WTC11 (cell line): ENCODE data around the gene RARB. TPM values are rescaled to one million over a fixed set of nuclear protein-coding genes. Genes with fewer than 3 reads are reported as not detected.

ENCODE experiments used
- ATAC-seq: fragments of 200-7000 bp; cut with Tn5 transposase; 2 replicates; pipeline ENCODE4 v1.10.0; 2021; ENCODE audit warnings: mild to moderate bottlenecking, moderate library complexity
- CTCF ChIA-PET: fragments of 300-600 bp; sonication (Branson Sonifier 250); formaldehyde crosslinking; loops from one replicate; lab custom pipeline; 2021; ENCODE audit warnings: antibody characterized with exemption; lab: Charles Lee
- POLR2A ChIA-PET: fragments of 350-600 bp; sonication (Branson Sonifier 250); formaldehyde crosslinking; loops from one replicate; lab custom pipeline; 2021; ENCODE audit warnings: antibody characterized with exemption; lab: Charles Lee
- DNase-seq: peaks from one replicate; pipeline ENCODE4 v3.0.0; 2021; ENCODE audit warnings: low spot score
- H3K27ac Mint-ChIP-seq: 2 replicates; pipeline ENCODE4 v1.8.0; 2021; ENCODE audit warnings: mixed read lengths
- H3K27me3 Mint-ChIP-seq: 2 replicates; pipeline ENCODE4 v1.8.0; 2021; ENCODE audit warnings: low read depth, mild to moderate bottlenecking, moderate library complexity, mixed read lengths
- H3K36me3 Mint-ChIP-seq: 2 replicates; pipeline ENCODE4 v1.8.0; 2021; ENCODE audit warnings: mixed read lengths
- H3K4me1 Mint-ChIP-seq: 2 replicates; pipeline ENCODE4 v1.8.0; 2022; ENCODE audit warnings: mixed read lengths
- H3K4me3 Mint-ChIP-seq: 2 replicates; pipeline ENCODE4 v1.8.0; 2021; ENCODE audit warnings: mild to moderate bottlenecking, moderate library complexity, mixed read lengths
- H3K9me3 Mint-ChIP-seq: 2 replicates; pipeline ENCODE4 v1.8.0; 2021; ENCODE audit warnings: mixed read lengths
- CBFB ChIP-seq: sonication (generic); formaldehyde crosslinking; IDR thresholded peaks from 2 replicates; pipeline ENCODE4 v1.8.1; 2022; ENCODE audit warnings: mild to moderate bottlenecking, low read depth, missing genetic modification reagents
- E2F1 ChIP-seq: sonication (generic); formaldehyde crosslinking; IDR thresholded peaks from 2 replicates; pipeline ENCODE4 v1.8.0; 2022; ENCODE audit warnings: mild to moderate bottlenecking, missing genetic modification reagents
- E2F4 ChIP-seq: sonication (generic); formaldehyde crosslinking; IDR thresholded peaks from 2 replicates; pipeline ENCODE4 v1.8.1; 2022; ENCODE audit warnings: low read depth, mild to moderate bottlenecking, moderate library complexity, missing genetic modification reagents, borderline replicate concordance
- EMX1 ChIP-seq: fragments of 250-450 bp; sonication (Bioruptor Pico); IDR thresholded peaks from 2 replicates; pipeline ENCODE4 v1.8.0; 2021; ENCODE audit warnings: mild to moderate bottlenecking
- FOXJ3 ChIP-seq: sonication (generic); formaldehyde crosslinking; IDR thresholded peaks from 2 replicates; pipeline ENCODE4 v1.9.0; 2021; ENCODE audit warnings: missing genetic modification reagents, mild to moderate bottlenecking, borderline replicate concordance
- FOXP1 ChIP-seq: sonication (generic); formaldehyde crosslinking; IDR thresholded peaks from 2 replicates; pipeline ENCODE4 v1.8.0; 2022; ENCODE audit warnings: missing genetic modification reagents, mild to moderate bottlenecking, moderate library complexity, borderline replicate concordance
- FOXP4 ChIP-seq: sonication (generic); formaldehyde crosslinking; IDR thresholded peaks from 2 replicates; pipeline ENCODE4 v1.8.0; 2022; ENCODE audit warnings: mild to moderate bottlenecking, missing genetic modification reagents
- JAZF1 ChIP-seq: fragments of 250-450 bp; sonication (Bioruptor Pico); IDR thresholded peaks from 2 replicates; pipeline ENCODE4 v1.9.0; 2021; ENCODE audit warnings: moderate library complexity, mild to moderate bottlenecking, inconsistent platforms
- KAT7 ChIP-seq: sonication (generic); formaldehyde crosslinking; IDR thresholded peaks from 2 replicates; pipeline ENCODE4 v1.8.1; 2023; ENCODE audit warnings: missing genetic modification reagents, mild to moderate bottlenecking, borderline replicate concordance
- MAX ChIP-seq: sonication (generic); formaldehyde crosslinking; IDR thresholded peaks from 2 replicates; pipeline ENCODE4 v1.8.0; 2022; ENCODE audit warnings: mild to moderate bottlenecking, missing genetic modification reagents
- NR1H2 ChIP-seq: sonication (generic); formaldehyde crosslinking; IDR thresholded peaks from 2 replicates; pipeline ENCODE4 v1.9.0; 2021; ENCODE audit warnings: mild to moderate bottlenecking, moderate library complexity, missing genetic modification reagents
- TEAD1 ChIP-seq: sonication (generic); formaldehyde crosslinking; IDR thresholded peaks from 2 replicates; pipeline ENCODE4 v1.8.0; 2022; ENCODE audit warnings: mild to moderate bottlenecking, missing genetic modification reagents
- ZMAT4 ChIP-seq: fragments of 250-450 bp; sonication (Bioruptor Pico); IDR thresholded peaks from 2 replicates; pipeline ENCODE4 v1.9.0; 2021; ENCODE audit warnings: mild to moderate bottlenecking
- ZNF121 ChIP-seq: sonication (generic); formaldehyde crosslinking; IDR thresholded peaks from 2 replicates; pipeline ENCODE4 v1.8.0; 2023; ENCODE audit warnings: missing genetic modification reagents
- ZNF671 ChIP-seq: fragments of 250-450 bp; sonication (Bioruptor Pico); IDR thresholded peaks from 2 replicates; pipeline ENCODE4 v1.8.0; 2021; ENCODE audit warnings: mild to moderate bottlenecking
- total RNA-seq: library from RNA; stranded (reverse); gene quantifications from 3 replicates; pipeline ENCODE4 v1.2.3, GENCODE V29; 2021
- TF ChIP-seq, protein P1 (sequence below): fragments of 250-450 bp; sonication (Bioruptor Pico); IDR thresholded peaks from 2 replicates; pipeline ENCODE4 v1.9.0; 2021; ENCODE audit warnings: mild to moderate bottlenecking
- TF ChIP-seq, protein P2 (sequence below): sonication (generic); formaldehyde crosslinking; IDR thresholded peaks from 2 replicates; pipeline ENCODE4 v1.8.0; 2023; ENCODE audit warnings: mild to moderate bottlenecking, missing genetic modification reagents
- TF ChIP-seq, protein P3 (sequence below): fragments of 250-450 bp; sonication (Bioruptor Pico); IDR thresholded peaks from 2 replicates; pipeline ENCODE4 v1.9.0; 2021; ENCODE audit warnings: moderate library complexity, mild to moderate bottlenecking, inconsistent platforms, borderline replicate concordance

Gene RARB
- total RNA-seq, 1 experiment from 2014 or later = not detected

DNA sequence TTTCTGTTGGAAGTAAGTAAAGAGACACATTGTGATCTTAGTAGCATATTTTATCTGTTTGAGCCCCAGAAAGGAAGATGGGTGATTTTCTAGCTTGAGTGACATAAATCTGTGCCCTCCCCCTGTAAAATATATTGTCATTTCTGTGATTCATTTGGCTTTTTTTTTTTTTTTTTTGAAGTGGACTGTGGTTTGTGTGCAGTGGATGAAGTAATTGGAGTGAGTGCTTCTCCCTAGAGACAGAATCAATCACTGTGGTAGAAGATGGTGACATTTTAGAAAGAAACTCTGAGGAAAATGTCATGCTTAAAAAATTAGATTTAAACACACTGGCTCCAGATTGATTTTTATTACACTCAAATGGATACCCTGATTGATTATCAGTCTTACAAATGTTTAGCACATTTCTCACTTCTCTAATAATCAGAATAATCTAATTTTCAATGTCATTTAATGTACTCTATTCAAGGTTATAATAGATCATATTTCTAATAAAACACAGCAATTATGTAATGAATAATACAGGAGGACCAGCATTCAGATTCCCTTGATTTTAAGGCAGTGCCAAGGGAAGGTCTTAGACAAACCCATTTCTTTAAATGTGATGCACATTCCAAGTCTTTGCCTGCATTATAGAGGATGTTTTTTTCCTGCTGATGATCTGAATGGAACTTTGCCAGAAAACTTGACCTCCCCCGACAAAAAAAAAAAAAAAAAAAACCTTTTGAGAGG, 120.0 kb downstream of the RARB start (continued):
- TF ChIP-seq, protein P1, sequence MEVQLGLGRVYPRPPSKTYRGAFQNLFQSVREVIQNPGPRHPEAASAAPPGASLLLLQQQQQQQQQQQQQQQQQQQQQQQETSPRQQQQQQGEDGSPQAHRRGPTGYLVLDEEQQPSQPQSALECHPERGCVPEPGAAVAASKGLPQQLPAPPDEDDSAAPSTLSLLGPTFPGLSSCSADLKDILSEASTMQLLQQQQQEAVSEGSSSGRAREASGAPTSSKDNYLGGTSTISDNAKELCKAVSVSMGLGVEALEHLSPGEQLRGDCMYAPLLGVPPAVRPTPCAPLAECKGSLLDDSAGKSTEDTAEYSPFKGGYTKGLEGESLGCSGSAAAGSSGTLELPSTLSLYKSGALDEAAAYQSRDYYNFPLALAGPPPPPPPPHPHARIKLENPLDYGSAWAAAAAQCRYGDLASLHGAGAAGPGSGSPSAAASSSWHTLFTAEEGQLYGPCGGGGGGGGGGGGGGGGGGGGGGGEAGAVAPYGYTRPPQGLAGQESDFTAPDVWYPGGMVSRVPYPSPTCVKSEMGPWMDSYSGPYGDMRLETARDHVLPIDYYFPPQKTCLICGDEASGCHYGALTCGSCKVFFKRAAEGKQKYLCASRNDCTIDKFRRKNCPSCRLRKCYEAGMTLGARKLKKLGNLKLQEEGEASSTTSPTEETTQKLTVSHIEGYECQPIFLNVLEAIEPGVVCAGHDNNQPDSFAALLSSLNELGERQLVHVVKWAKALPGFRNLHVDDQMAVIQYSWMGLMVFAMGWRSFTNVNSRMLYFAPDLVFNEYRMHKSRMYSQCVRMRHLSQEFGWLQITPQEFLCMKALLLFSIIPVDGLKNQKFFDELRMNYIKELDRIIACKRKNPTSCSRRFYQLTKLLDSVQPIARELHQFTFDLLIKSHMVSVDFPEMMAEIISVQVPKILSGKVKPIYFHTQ (CRISPR knock-in tag) = no peak
- TF ChIP-seq TEAD1 (CRISPR knock-in tag) (no peak), EMX1 (CRISPR knock-in tag) (no peak), MAX (no peak), FOXP4 (CRISPR knock-in tag) (no peak), FOXJ3 (no peak)

DNA sequence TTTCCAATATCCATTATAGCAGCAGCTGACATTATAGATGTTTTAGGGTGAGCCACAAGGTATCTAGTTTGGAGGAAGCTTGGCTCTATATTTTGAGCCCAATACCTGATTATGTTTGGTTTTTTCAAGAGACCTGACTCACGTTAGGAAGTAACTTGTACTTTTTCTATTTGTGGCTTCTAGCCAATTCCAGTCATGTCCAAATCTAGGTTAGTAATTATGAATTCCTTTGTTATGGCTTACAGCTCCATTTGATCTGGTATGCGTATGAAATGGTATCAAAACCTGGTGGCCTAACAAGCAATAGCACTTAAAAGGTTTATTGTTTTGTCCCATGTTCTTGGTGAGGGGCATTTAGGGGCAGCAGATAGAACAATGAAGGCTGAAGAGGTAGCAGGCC, 120.8 kb downstream of the RARB start:
- H3K27me3 Mint-ChIP-seq = no peaks in the 10 kb centered on the region
- DNase-seq = no peak
- H3K9me3 Mint-ChIP-seq = peaks cover 17% of the 10 kb centered on the region
- no peaks in the 10 kb centered on the region for H3K36me3 Mint-ChIP-seq
- ATAC-seq = no peak
- no peak overlapping the region for H3K4me3 Mint-ChIP-seq
- TF ChIP-seq E2F1 = no peak
- TF ChIP-seq, protein P2, sequence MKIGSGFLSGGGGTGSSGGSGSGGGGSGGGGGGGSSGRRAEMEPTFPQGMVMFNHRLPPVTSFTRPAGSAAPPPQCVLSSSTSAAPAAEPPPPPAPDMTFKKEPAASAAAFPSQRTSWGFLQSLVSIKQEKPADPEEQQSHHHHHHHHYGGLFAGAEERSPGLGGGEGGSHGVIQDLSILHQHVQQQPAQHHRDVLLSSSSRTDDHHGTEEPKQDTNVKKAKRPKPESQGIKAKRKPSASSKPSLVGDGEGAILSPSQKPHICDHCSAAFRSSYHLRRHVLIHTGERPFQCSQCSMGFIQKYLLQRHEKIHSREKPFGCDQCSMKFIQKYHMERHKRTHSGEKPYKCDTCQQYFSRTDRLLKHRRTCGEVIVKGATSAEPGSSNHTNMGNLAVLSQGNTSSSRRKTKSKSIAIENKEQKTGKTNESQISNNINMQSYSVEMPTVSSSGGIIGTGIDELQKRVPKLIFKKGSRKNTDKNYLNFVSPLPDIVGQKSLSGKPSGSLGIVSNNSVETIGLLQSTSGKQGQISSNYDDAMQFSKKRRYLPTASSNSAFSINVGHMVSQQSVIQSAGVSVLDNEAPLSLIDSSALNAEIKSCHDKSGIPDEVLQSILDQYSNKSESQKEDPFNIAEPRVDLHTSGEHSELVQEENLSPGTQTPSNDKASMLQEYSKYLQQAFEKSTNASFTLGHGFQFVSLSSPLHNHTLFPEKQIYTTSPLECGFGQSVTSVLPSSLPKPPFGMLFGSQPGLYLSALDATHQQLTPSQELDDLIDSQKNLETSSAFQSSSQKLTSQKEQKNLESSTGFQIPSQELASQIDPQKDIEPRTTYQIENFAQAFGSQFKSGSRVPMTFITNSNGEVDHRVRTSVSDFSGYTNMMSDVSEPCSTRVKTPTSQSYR (CRISPR knock-in tag) = no peak
- no peak for TF ChIP-seq ZNF121
- TF ChIP-seq E2F4 (CRISPR knock-in tag) = no peak
- no peak for TF ChIP-seq FOXP1
- TF ChIP-seq ZNF671 = no peak
- TF ChIP-seq FOXJ3 = no peak
- TF ChIP-seq NR1H2 (CRISPR knock-in tag) = no peak
- TF ChIP-seq, protein P3, sequence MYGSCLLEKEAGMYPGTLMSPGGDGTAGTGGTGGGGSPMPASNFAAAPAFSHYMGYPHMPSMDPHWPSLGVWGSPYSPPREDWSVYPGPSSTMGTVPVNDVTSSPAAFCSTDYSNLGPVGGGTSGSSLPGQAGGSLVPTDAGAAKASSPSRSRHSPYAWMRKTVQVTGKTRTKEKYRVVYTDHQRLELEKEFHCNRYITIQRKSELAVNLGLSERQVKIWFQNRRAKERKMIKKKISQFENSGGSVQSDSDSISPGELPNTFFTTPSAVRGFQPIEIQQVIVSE (CRISPR knock-in tag) = no peak
- TF ChIP-seq ZMAT4 (CRISPR knock-in tag) = no peak
- TF ChIP-seq CBFB (CRISPR knock-in tag) = no peak
- TF ChIP-seq JAZF1 (CRISPR knock-in tag) = no peak
- no peak for TF ChIP-seq KAT7 (CRISPR knock-in tag)
- POLR2A ChIA-PET = no interaction called here
- no peak overlapping the region for H3K27ac Mint-ChIP-seq
- H3K4me1 Mint-ChIP-seq = peaks cover 4% of the 10 kb centered on the region
- CTCF ChIA-PET = no interaction called here
